Stimulated activated CD8-positive, alpha-beta memory T cell treated with anti-CD3 and anti-CD28 coated beads, Interleukin-4, amount 100 ng/mL, for 4 hours (primary cell): ENCODE measurements around the gene ANP32B.
A peak's percentile ranks its signal among the peaks of the same experiment; 100 is the strongest.
"Not testable (repeated sequence)": the region's sequence is repeated elsewhere in the genome, so short reads cannot be mapped to it uniquely, and the experiment has no call there.

ENCODE experiments used
- DNase-seq, 2 donors: peaks; one replicate each; pipeline ENCODE4 v3.0.0-alpha.2; 2020; ENCODE audit warnings: low read depth in 2 of 2, low spot score in 1 of 2

Gene ANP32B

GRCh38 chr9:97982683-97983588 lies at the start of gene ANP32B:
TSS of gene ANP32B (plus strand) at chr9:97983341. CDS start at chr9:97983556, 215 bp downstream.
- DNase-seq, result peak; percentile 91 to 95

DNA sequence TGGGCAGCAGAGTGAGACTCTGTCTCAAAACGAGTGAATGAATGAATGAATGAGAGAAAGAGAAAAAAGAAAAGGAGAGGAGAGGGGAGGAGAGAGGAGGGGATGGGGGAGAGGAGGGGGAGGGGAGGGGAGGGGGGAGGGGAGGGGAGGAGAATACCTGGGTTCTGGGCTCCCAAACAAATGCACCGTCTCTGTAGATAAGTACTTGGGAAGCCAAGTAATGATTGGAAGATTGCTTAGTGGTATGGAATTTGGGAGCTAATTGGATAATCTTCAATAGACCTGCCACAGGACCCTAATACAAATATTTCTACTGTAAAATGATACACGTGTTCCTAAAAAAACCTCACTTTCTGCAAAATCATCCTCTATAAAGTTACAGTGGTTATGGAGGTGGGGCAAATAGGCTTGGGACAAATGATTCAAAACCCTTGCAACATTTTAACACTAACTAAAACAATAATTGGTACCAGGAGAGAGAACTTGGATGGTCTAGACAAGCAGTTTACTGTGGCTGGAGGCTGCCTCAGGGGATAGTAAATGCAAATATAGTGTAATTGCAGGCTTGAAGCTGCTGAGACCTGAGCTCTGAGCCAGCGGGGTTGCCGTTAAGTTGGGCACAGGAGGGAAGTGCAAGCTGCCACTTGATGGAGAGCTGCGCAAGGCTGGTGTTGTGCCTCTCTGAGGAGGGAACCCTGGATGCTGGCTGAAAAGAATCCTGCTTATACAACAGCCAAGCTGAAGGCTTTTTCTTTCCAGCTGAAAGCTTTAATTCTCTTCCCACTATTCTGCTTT lies 48.6 kb upstream of the ANP32B start:
- no peak for DNase-seq

GRCh38 chr9:97935276-97935675 lies 47.9 kb upstream of the ANP32B start:
- no peak for DNase-seq

GRCh38 chr9:97936998-97937397 lies 46.1 kb upstream of the ANP32B start:
- no peak for DNase-seq

GRCh38 chr9:97938081-97938644 lies 45.0 kb upstream of the ANP32B start, which contains the start of gene HEMGN:
TSS of gene HEMGN (minus strand) at chr9:97938172. CDS start at chr9:97938136, 36 bp downstream.
- no peak for DNase-seq

DNA sequence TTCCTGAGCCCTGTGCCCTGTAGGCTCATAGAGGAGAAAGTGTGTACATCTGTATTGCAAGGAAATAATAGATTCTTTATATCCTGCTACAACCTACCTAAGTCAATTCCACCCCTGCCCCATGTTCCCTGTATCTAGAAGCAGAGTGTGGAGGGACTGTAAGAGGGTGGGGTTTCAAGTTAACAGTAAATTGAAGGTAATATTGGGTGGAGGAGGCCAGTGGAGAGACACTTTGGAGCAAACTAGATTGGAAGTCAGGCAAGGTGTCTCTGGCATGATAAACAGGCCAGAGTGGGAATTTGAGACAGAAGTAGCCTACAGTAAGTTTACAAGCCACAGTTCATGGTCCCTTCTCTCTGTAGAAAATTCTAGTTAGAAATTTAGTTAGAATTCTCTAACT lies 42.9 kb upstream of the ANP32B start:
- DNase-seq, result no peak

DNA sequence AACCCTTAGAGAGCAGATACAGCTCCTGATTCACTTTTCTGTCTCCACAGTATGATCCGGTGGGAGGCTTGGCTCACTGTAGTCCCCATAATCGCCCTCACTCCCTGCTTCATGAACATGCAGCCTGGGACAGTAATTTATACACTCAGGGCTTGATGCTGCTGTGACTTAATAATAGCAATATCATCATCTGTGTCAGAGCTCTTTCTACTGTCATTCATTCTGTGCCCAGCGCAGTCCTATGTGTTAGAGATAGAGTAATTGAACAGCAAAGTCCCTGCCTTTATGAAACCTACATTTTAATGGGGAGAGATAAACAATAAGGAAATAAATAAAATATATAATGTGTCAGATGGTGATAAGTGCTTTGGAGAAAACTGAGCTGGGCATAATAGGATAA lies 42.4 kb upstream of the ANP32B start:
- no peak for DNase-seq

GRCh38 chr9:97941323-97941722 lies 41.8 kb upstream of the ANP32B start:
- no peak for DNase-seq

GRCh38 chr9:97943308-97943855 lies 39.8 kb upstream of the ANP32B start:
- no peak for DNase-seq

- no peak for DNase-seq
Measured at GRCh38 chr9:97944612-97945011, 38.5 kb upstream of the ANP32B start.

- DNase-seq, result not testable (repeated sequence)
Measured at GRCh38 chr9:97945470-97945869, 37.7 kb upstream of the ANP32B start.

DNA sequence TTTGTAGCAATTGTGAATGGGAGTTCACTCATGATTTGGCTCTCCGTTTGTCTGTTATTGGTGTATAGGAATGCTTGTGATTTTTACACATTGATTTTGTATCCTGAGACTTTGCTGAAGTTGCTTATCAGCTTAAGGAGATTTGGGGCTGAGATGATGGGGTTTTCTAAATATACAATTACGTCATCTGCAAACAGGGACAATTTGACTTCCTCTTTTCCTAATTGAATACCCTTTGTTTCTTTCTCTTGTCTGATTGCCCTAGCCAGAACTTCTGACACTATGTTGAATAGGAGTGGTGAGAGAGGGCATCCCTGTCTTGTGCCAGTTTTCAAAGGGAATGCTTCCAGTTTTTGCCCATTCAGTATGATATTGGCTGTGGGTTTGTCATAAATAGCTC lies 36.0 kb upstream of the ANP32B start:
- not testable (repeated sequence) for DNase-seq

DNA sequence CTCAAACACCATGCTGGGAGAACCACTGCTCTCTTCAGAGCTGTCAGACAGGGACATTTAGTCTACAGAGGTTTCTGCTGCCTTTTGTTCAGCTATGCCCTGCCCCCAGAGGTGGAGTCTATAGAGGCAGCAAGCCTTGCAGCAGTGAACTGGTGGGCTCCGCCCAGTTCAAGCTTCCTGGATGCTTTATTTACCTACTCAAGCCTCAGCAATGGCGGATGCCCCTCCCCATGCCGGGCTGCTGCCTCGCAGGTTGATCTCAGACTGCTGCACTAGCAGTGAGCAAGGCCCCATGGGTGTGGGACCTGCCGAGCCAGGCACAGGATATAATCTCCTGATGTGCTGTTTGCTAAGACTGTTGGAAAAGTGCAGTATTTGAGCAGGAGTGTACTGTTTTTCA lies 32.3 kb upstream of the ANP32B start:
- DNase-seq, result not testable (repeated sequence)

DNA sequence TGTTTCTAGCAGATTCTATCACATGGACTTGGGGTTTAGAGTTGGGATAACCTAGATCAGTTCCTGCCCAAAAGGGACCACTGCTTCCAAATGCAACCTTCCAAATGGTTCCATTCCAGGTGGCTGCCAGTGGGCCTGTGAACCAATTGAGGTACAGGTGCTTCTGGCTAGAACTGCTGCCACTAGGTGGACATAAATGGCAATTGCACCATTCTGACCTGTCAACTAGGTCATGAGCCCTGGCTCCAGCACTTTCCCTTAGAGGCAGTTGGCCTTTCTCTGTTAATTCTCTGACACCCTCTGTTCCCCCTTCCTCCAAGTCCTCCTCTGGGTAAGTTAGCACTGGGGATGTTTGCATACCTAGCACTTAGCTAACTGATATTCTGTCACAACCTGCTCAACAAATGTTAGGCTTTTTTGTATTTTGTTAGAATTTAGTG lies 28.6 kb upstream of the ANP32B start:
- peak in 1 of 2 donors; percentile 14 for DNase-seq

GRCh38 chr9:97956331-97956730 lies 26.8 kb upstream of the ANP32B start:
- no peak for DNase-seq

GRCh38 chr9:97958812-97959511 lies 24.2 kb upstream of the ANP32B start:
- no peak for DNase-seq

DNA sequence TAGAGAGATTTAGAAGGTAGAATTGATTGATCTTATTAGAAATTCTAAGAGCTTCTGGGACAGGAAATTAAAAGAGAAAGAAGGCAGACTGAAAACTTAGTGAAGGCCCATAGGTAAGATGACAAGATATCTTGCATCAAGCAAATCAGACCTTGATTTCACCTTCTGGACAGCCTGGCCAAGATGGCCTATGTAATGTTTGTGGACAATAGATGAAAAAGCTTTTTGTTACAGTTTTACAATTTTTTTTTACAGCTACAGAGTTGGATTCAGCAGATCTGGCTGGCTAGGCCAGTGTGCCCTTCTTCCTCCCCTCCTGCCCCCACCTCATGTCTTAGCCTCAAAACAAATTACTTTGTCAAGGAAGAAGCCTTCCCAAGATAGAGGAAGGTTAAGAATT lies 23.6 kb upstream of the ANP32B start:
- DNase-seq, result no peak

GRCh38 chr9:97960678-97961328 lies 22.3 kb upstream of the ANP32B start:
- DNase-seq, result not testable (repeated sequence)

GRCh38 chr9:97961361-97961760 lies 21.8 kb upstream of the ANP32B start:
- DNase-seq, result no peak

DNA sequence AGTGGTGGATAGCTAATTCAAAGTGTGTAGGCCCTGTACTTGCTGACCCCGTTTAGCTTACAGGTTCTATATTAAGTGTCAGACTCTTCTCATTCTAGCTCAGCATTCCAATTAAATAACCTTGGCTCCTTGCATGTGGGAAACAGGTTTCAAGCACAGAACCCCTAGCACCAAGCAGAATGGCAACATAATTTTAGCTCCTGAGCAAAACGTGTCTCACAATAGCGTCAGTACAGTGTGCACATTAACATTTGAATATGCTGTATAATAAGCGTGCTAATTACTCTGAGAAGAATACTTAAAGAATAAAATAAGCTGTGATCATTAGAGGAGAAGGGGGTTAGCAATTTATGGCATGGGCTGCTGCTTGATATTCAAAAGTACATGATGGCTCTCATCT lies 21.0 kb upstream of the ANP32B start:
- no peak for DNase-seq
